B cell (primary cell): ENCODE results near the gene SOWAHC. TPM values are rescaled to one million over a fixed set of nuclear protein-coding genes. Genes with fewer than 3 reads are reported as not detected.

Source experiments
- ATAC-seq: fragments of 200-7000 bp; cut with Tn5 transposase; one replicate; pipeline ENCODE4 v1.10.0; 2021; ENCODE audit warnings: low read depth, mild to moderate bottlenecking, moderate number of reproducible peaks, moderate library complexity
- CTCF ChIA-PET: fragments of 350-600 bp; sonication (Branson Sonifier 250); formaldehyde crosslinking; loops from one replicate; lab custom pipeline; 2021; ENCODE audit warnings: antibody characterized with exemption, inconsistent platforms; lab: Charles Lee
- POLR2A ChIA-PET: fragments of 350-600 bp; sonication (Branson Sonifier 250); formaldehyde crosslinking; loops from one replicate; lab custom pipeline; 2021; ENCODE audit warnings: antibody characterized with exemption; lab: Charles Lee
- DNase-seq: peaks from one replicate; pipeline ENCODE4 v3.0.0; 2013
- H2AFZ ChIP-seq: 2 replicates; pipeline ENCODE4 v1.6.1; 2012; ENCODE audit warnings: mild to moderate bottlenecking, low read depth, low read length; ENCODE audit not compliant: insufficient read depth, poor library complexity, severe bottlenecking
- H3K27ac ChIP-seq, 2 donors: 1 replicate in 1 of 2; 2 replicates in 1 of 2; pipeline ENCODE4 v1.5.1; 2012 to 2013; ENCODE audit warnings: low read length in 2 of 2, mild to moderate bottlenecking in 2 of 2, moderate library complexity in 1 of 2
- H3K27me3 ChIP-seq, 4 experiments: fragments of 200-600 bp in 1 of 4; sonication (generic) in 1 of 4; replicated peaks in 1 of 4; 1 replicate in 2 of 4; 2 replicates in 2 of 4; pipeline versions ENCODE4 v1.6.1 to v1.7.0; 2013 to 2016; ENCODE audit warnings: low read length in 3 of 4, mild to moderate bottlenecking in 2 of 4, mixed read lengths in 1 of 4, moderate library complexity in 1 of 4; ENCODE audit not compliant: insufficient read depth in 4 of 4, control insufficient read depth in 3 of 4; ENCODE audit errors: control extremely low read depth in 1 of 4
- H3K36me3 ChIP-seq, 2 experiments: replicated peaks in 1 of 2; 1 replicate in 1 of 2; 2 replicates in 1 of 2; pipeline versions ENCODE4 v1.6.1 to v1.7.1; 2013; ENCODE audit warnings: low read length in 1 of 2; ENCODE audit not compliant: insufficient read depth in 2 of 2, control insufficient read depth in 1 of 2; ENCODE audit errors: control extremely low read depth in 1 of 2, extremely low read depth in 1 of 2
- H3K4me1 ChIP-seq, 2 donors: fragments of 200-600 bp in 1 of 2; sonication (generic) in 1 of 2; 1 replicate in 1 of 2; 2 replicates in 1 of 2; pipeline versions ENCODE4 v1.5.1 to v1.6.1; 2013 to 2017; ENCODE audit warnings: low read length in 2 of 2; ENCODE audit not compliant: control insufficient read depth in 2 of 2, insufficient read depth in 2 of 2
- H3K4me2 ChIP-seq: replicated peaks from 2 replicates; pipeline ENCODE3; 2012; ENCODE audit warnings: mild to moderate bottlenecking, low read depth, low read length; ENCODE audit not compliant: poor library complexity, severe bottlenecking
- H3K4me3 ChIP-seq, 5 experiments: fragments of 200-600 bp in 1 of 5; sonication (generic) in 1 of 5; 1 replicate in 3 of 5; 2 replicates in 2 of 5; pipeline versions ENCODE4 v1.5.1 to v1.7.0; 2011 to 2016; ENCODE audit warnings: low read length in 4 of 5, mild to moderate bottlenecking in 4 of 5, low read depth in 2 of 5, control low read depth in 1 of 5, moderate library complexity in 1 of 5; ENCODE audit not compliant: insufficient read depth in 1 of 5; ENCODE audit errors: control extremely low read depth in 1 of 5, extremely low read depth in 1 of 5
- H3K79me2 ChIP-seq: fragments of 200-600 bp; sonication (generic); one replicate; pipeline ENCODE4 v1.6.0; 2016; ENCODE audit warnings: low read length; ENCODE audit not compliant: control insufficient read depth, insufficient read depth
- H3K9ac ChIP-seq: fragments of 200-600 bp; sonication (generic); 2 replicates; pipeline ENCODE4 v1.6.1; 2017; ENCODE audit warnings: mild to moderate bottlenecking, low read length, moderate library complexity
- H3K9me3 ChIP-seq, 3 donors: one replicate each; pipeline versions ENCODE4 v1.6.1 to v1.7.1; 2013; ENCODE audit warnings: low read length in 2 of 3; ENCODE audit not compliant: control insufficient read depth in 2 of 3, insufficient read depth in 1 of 3; ENCODE audit errors: control extremely low read depth in 1 of 3
- H4K20me1 ChIP-seq: 2 replicates; pipeline ENCODE4 v1.6.0; 2012; ENCODE audit warnings: mild to moderate bottlenecking, low read length; ENCODE audit not compliant: insufficient read depth, control insufficient read depth, poor library complexity, severe bottlenecking
- H3K27ac Mint-ChIP-seq: one replicate; pipeline ENCODE4 v1.8.0; 2021; ENCODE audit warnings: mixed read lengths
- H3K27me3 Mint-ChIP-seq: one replicate; pipeline ENCODE4 v1.8.0; 2021; ENCODE audit warnings: mixed read lengths
- H3K4me1 Mint-ChIP-seq: one replicate; pipeline ENCODE4 v1.8.0; 2021; ENCODE audit warnings: mixed read lengths
- H3K4me3 Mint-ChIP-seq: one replicate; pipeline ENCODE4 v1.8.0; 2021; ENCODE audit warnings: mixed read lengths
- H3K9me3 Mint-ChIP-seq: one replicate; pipeline ENCODE4 v1.8.0; 2022; ENCODE audit warnings: mixed read lengths; ENCODE audit not compliant: insufficient read depth
- CTCF ChIP-seq: fragments of 200-600 bp; IDR thresholded peaks from one replicate; pipeline ENCODE4 v1.8.0; 2022; ENCODE audit warnings: antibody characterized with exemption, mild to moderate bottlenecking
- EZH2 ChIP-seq: IDR thresholded peaks from 2 replicates; pipeline ENCODE4 v1.6.1; 2012; ENCODE audit warnings: borderline replicate concordance, low read depth, mild to moderate bottlenecking, moderate library complexity, low read length; ENCODE audit not compliant: insufficient read depth, poor library complexity, severe bottlenecking
- WGBS: methylation state at CpG from one replicate; pipeline ENCODE4 v1.1.5; 2013; ENCODE audit warnings: missing lambda C conversion rate; ENCODE audit not compliant: insufficient coverage; 5-methylcytosine and 5-hydroxymethylcytosine counted together
- intact Hi-C: fragments of 100-400 bp; cut with micrococcal nuclease; formaldehyde crosslinking; loops from one replicate; pipeline ENCODE4 v1.10.0; 2022
- polyA plus RNA-seq: library from polyadenylated mRNA; depleted of rRNA; stranded (reverse); fragments of >200 nt; gene quantifications from 2 replicates; pipeline ENCODE4 v1.2.3, GENCODE V29; 2012
- total RNA-seq, 2 donors: library from RNA; stranded (reverse); fragments of 120-200 nt in 1 of 2; gene quantifications; 1 replicate in 1 of 2; 2 replicates in 1 of 2; pipeline versions ENCODE4 v1.2.3 to v1.2.4, GENCODE V29; 2013 to 2022

Gene SOWAHC
- total and polyA plus RNA-seq, 2 donors (not counting 1 experiment from before 2014, with no cell fraction given), result 0.05 to 0.28 TPM

- Histone ChIP-seq H3K36me3 (no peaks in the 10 kb centered on the region), H4K20me1 (no peaks in the 10 kb centered on the region), H3K9ac (no peak overlapping the region), H3K27ac (no peak overlapping the region), H3K79me2 (no peaks in the 10 kb centered on the region), H3K27me3 (no peaks in the 10 kb centered on the region), H2AFZ (no peak overlapping the region), H3K4me3 (no peak overlapping the region), H3K4me2 (no peak overlapping the region), H3K4me1 (no peaks in the 10 kb centered on the region), H3K9me3 (no peaks in the 10 kb centered on the region)
- ATAC-seq, result no peak
- Mint-ChIP-seq H3K9me3 (no peaks in the 10 kb centered on the region), H3K27ac (no peak overlapping the region), H3K4me1 (no peaks in the 10 kb centered on the region), H3K4me3 (no peak overlapping the region), H3K27me3 (peaks cover 17% of the 10 kb centered on the region)
- ChIA-PET CTCF (no interaction called here), POLR2A (no interaction called here)
- intact Hi-C loops, result no loop called here
- TF ChIP-seq EZH2 (no peak), CTCF (no peak)
- no peak for DNase-seq
- 92% methylated on average over 3 of the region's 3 CpGs for WGBS
Observed at GRCh38 chr2:109597283-109597682, 16.9 kb upstream of the SOWAHC start.

GRCh38 chr2:109601783-109602182 is 12.4 kb upstream of the SOWAHC start:
- no peak overlapping the region for H3K4me3 Mint-ChIP-seq
- Histone ChIP-seq H3K4me2 (no peak overlapping the region), H3K27ac (no peak overlapping the region), H3K9me3 (no peaks in the 10 kb centered on the region), H3K79me2 (no peaks in the 10 kb centered on the region), H3K4me1 (no peaks in the 10 kb centered on the region), H3K36me3 (no peaks in the 10 kb centered on the region), H3K9ac (no peak overlapping the region), H2AFZ (no peak overlapping the region), H3K27me3 (peaks cover 0 to under 1% (median 0%) of the 10 kb centered on the region in 4 experiments), H4K20me1 (no peaks in the 10 kb centered on the region), H3K4me3 (no peak overlapping the region)
- peaks cover 27% of the 10 kb centered on the region for H3K27me3 Mint-ChIP-seq
- ChIA-PET POLR2A (no interaction called here), CTCF (no interaction called here)
- H3K4me1 Mint-ChIP-seq, result no peaks in the 10 kb centered on the region
- no peak for TF ChIP-seq EZH2
- TF ChIP-seq CTCF, result no peak
- no peaks in the 10 kb centered on the region for H3K9me3 Mint-ChIP-seq
- H3K27ac Mint-ChIP-seq, result no peak overlapping the region
- ATAC-seq (no peak), DNase-seq (no peak)
- intact Hi-C loops, result no loop called here
- 100% methylated on average over 4 of the region's 6 CpGs for WGBS
